H9 (cell line): ENCODE measurements around the gene RGS6. TPM values are rescaled to one million over a fixed set of nuclear protein-coding genes. Genes with fewer than 3 reads are reported as not detected.

Experiments used
- DNase-seq: peaks from one replicate; pipeline ENCODE4 v3.0.0-alpha.2; 2017
- H2AFZ ChIP-seq: one replicate; pipeline ENCODE4 v1.6.1; 2013; ENCODE audit warnings: mild to moderate bottlenecking, low read length, control low read depth, moderate library complexity
- H2AK5ac ChIP-seq: 2 replicates; pipeline ENCODE4 v1.6.1; 2013; ENCODE audit warnings: low read length, control low read depth, mixed read lengths; ENCODE audit not compliant: insufficient read length
- H2BK120ac ChIP-seq: one replicate; pipeline ENCODE4 v1.6.1; 2013; ENCODE audit warnings: low read depth, mild to moderate bottlenecking, low read length, control low read depth, inconsistent platforms; ENCODE audit not compliant: poor library complexity, severe bottlenecking
- H2BK12ac ChIP-seq: 2 replicates; pipeline ENCODE4 v1.6.1; 2013; ENCODE audit warnings: low read length, control low read depth, mixed read lengths, low read depth; ENCODE audit not compliant: insufficient read length
- H2BK15ac ChIP-seq: 2 replicates; pipeline ENCODE4 v1.6.1; 2013; ENCODE audit warnings: low read depth, low read length, control low read depth
- H2BK20ac ChIP-seq: one replicate; pipeline ENCODE4 v1.6.1; 2013; ENCODE audit warnings: low read depth, mild to moderate bottlenecking, low read length, control low read depth, inconsistent platforms; ENCODE audit not compliant: poor library complexity, severe bottlenecking
- H2BK5ac ChIP-seq: 2 replicates; pipeline ENCODE4 v1.6.1; 2013; ENCODE audit warnings: low read length, control low read depth, mixed read lengths; ENCODE audit not compliant: insufficient read length
- H3K14ac ChIP-seq: 2 replicates; pipeline ENCODE4 v1.6.1; 2013; ENCODE audit warnings: low read length, control low read depth; ENCODE audit not compliant: insufficient read depth
- H3K18ac ChIP-seq: 2 replicates; pipeline ENCODE4 v1.6.1; 2013; ENCODE audit warnings: low read depth, mild to moderate bottlenecking, mixed read lengths, low read length, control low read depth; ENCODE audit not compliant: insufficient read length
- H3K23ac ChIP-seq: 2 replicates; pipeline ENCODE4 v1.6.1; 2013; ENCODE audit warnings: low read length, control low read depth, mixed read lengths, low read depth; ENCODE audit not compliant: insufficient read length
- H3K23me2 ChIP-seq: 2 replicates; pipeline ENCODE4 v1.6.1; 2013; ENCODE audit warnings: low read depth, mild to moderate bottlenecking, mixed read lengths, low read length, control low read depth; ENCODE audit not compliant: insufficient read length, poor library complexity, severe bottlenecking
- H3K27ac ChIP-seq: 2 replicates; pipeline ENCODE4 v1.5.1; 2013; ENCODE audit warnings: low read length, control low read depth, mixed read lengths, low read depth; ENCODE audit not compliant: insufficient read length
- H3K27me3 ChIP-seq: 2 replicates; pipeline ENCODE4 v1.6.1; 2013; ENCODE audit warnings: low read length, control low read depth, inconsistent platforms; ENCODE audit not compliant: insufficient read depth
- H3K4ac ChIP-seq: 2 replicates; pipeline ENCODE4 v1.6.1; 2013; ENCODE audit warnings: low read depth, mild to moderate bottlenecking, control low read depth, inconsistent platforms, low read length, moderate library complexity
- H3K4me1 ChIP-seq: 2 replicates; pipeline ENCODE4 v1.6.1; 2013; ENCODE audit warnings: low read length, control low read depth, inconsistent platforms; ENCODE audit not compliant: insufficient read depth
- H3K4me2 ChIP-seq: 2 replicates; pipeline ENCODE4 v1.6.1; 2013; ENCODE audit warnings: low read length, control low read depth, mixed read lengths; ENCODE audit not compliant: insufficient read length, insufficient read depth
- H3K56ac ChIP-seq: 2 replicates; pipeline ENCODE4 v1.6.1; 2013; ENCODE audit warnings: low read depth, mild to moderate bottlenecking, mixed read lengths, low read length, control low read depth; ENCODE audit not compliant: insufficient read length
- H3K79me1 ChIP-seq: 2 replicates; pipeline ENCODE4 v1.6.1; 2013; ENCODE audit warnings: low read depth, mild to moderate bottlenecking, moderate library complexity, low read length, control low read depth, inconsistent platforms; ENCODE audit not compliant: insufficient read depth, poor library complexity, severe bottlenecking
- H3K79me2 ChIP-seq: 2 replicates; pipeline ENCODE4 v1.6.1; 2013; ENCODE audit warnings: low read length, control low read depth, inconsistent platforms; ENCODE audit not compliant: insufficient read depth
- H3K9ac ChIP-seq: 2 replicates; pipeline ENCODE4 v1.6.1; 2013; ENCODE audit warnings: low read length, control low read depth, mixed read lengths; ENCODE audit not compliant: insufficient read length; ENCODE audit errors: extremely low read depth
- H3K9me3 ChIP-seq: one replicate; pipeline ENCODE4 v1.6.1; 2013; ENCODE audit warnings: low read depth, low read length, inconsistent platforms; ENCODE audit not compliant: control insufficient read depth
- H3T11ph ChIP-seq: one replicate; pipeline ENCODE4 v1.6.1; 2013; ENCODE audit warnings: mild to moderate bottlenecking, low read length, control low read depth, inconsistent platforms
- H4K20me1 ChIP-seq: one replicate; pipeline ENCODE4 v1.6.1; 2013; ENCODE audit not compliant: control insufficient read depth, insufficient read length, insufficient read depth
- H4K5ac ChIP-seq: 2 replicates; pipeline ENCODE4 v1.6.1; 2013; ENCODE audit warnings: low read depth, mild to moderate bottlenecking, mixed read lengths, low read length, control low read depth; ENCODE audit not compliant: insufficient read length
- H4K8ac ChIP-seq: replicated peaks from 2 replicates; pipeline ENCODE4 v1.6.1; 2013; ENCODE audit warnings: low read length, control low read depth, mixed read lengths, low read depth; ENCODE audit not compliant: insufficient read length
- H4K91ac ChIP-seq: 2 replicates; pipeline ENCODE4 v1.6.1; 2013; ENCODE audit warnings: low read depth, mild to moderate bottlenecking, moderate library complexity, mixed read lengths, low read length, control low read depth; ENCODE audit not compliant: insufficient read length
- H3K27ac Mint-ChIP-seq, 3 experiments: 2 replicates in 2 of 3; 3 replicates in 1 of 3; pipeline ENCODE4 v1.8.0; 2020 to 2021; ENCODE audit warnings: mixed read lengths in 3 of 3, mild to moderate bottlenecking in 1 of 3, moderate library complexity in 1 of 3
- H3K27me3 Mint-ChIP-seq: 2 replicates; pipeline ENCODE4 v1.8.0; 2021; ENCODE audit warnings: low read depth, mild to moderate bottlenecking, moderate library complexity, mixed read lengths
- H3K36me3 Mint-ChIP-seq, 3 experiments: 2 replicates in 2 of 3; 3 replicates in 1 of 3; pipeline ENCODE4 v1.8.0; 2020 to 2021; ENCODE audit warnings: low read depth in 3 of 3, mixed read lengths in 3 of 3; ENCODE audit not compliant: insufficient read depth in 1 of 3
- H3K4me1 Mint-ChIP-seq, 2 experiments: 2 replicates each; pipeline ENCODE4 v1.8.0; 2020; ENCODE audit warnings: mixed read lengths in 2 of 2
- H3K4me3 Mint-ChIP-seq, 2 experiments: 2 replicates in 1 of 2; 3 replicates in 1 of 2; pipeline ENCODE4 v1.8.0; 2020 to 2021; ENCODE audit warnings: mild to moderate bottlenecking in 2 of 2, mixed read lengths in 2 of 2, moderate library complexity in 1 of 2
- H3K9me3 Mint-ChIP-seq, 2 experiments: 2 replicates in 1 of 2; 3 replicates in 1 of 2; pipeline ENCODE4 v1.8.0; 2020; ENCODE audit warnings: mild to moderate bottlenecking in 2 of 2, mixed read lengths in 2 of 2, moderate library complexity in 1 of 2
- CTCF ChIP-seq: fragments of 200-600 bp; sonication (generic); conservative IDR thresholded peaks from 3 replicates; pipeline ENCODE4 v1.8.0; 2021; ENCODE audit warnings: antibody characterized with exemption, mild to moderate bottlenecking
- WGBS: extraction: QIAGEN DNeasy Blood & Tissue Kit; methylation state at CpG from one replicate; pipeline ENCODE4 v1.1.7; 2013; ENCODE audit warnings: missing lambda C conversion rate, low lambda C conversion rate, mixed read lengths; ENCODE audit not compliant: insufficient read length; ENCODE audit errors: extremely low coverage; 5-methylcytosine and 5-hydroxymethylcytosine counted together
- total RNA-seq: library from RNA; stranded (reverse); gene quantifications from 2 replicates; pipeline ENCODE4 v1.2.1, GENCODE V29; 2021

Gene RGS6
- total RNA-seq, 1 experiment from 2014 or later, result 3.0 TPM

GRCh38 chr14:72535485-72535884 is 603.3 kb downstream of the RGS6 start:
- H3K9me3 ChIP-seq, result no peaks in the 10 kb centered on the region
- WGBS, result no CpG with 5 or more reads among the region's 1 CpG
- H3T11ph ChIP-seq, result no peak overlapping the region
- no peak overlapping the region for H3K27ac ChIP-seq
- H2BK15ac ChIP-seq, result no peak overlapping the region
- no peak overlapping the region for H2BK12ac ChIP-seq
- TF ChIP-seq CTCF, result no peak
- H3K4me3 Mint-ChIP-seq, result no peak overlapping the region
- no peak overlapping the region for H3K56ac ChIP-seq
- no peak overlapping the region for H4K91ac ChIP-seq
- no peak overlapping the region for H4K5ac ChIP-seq
- peaks cover 6 to 7% of the 10 kb centered on the region in 2 experiments; a peak in 3 of 4 replicates for H3K4me1 Mint-ChIP-seq
- H3K79me2 ChIP-seq, result no peaks in the 10 kb centered on the region
- no peaks in the 10 kb centered on the region for H4K20me1 ChIP-seq
- no peak overlapping the region for H2BK120ac ChIP-seq
- no peak overlapping the region for H2BK5ac ChIP-seq
- H3K27me3 ChIP-seq, result no peaks in the 10 kb centered on the region
- no peak overlapping the region for H3K4me2 ChIP-seq
- no peaks in the 10 kb centered on the region for H3K79me1 ChIP-seq
- no peak overlapping the region for H2AK5ac ChIP-seq
- no peak overlapping the region for H4K8ac ChIP-seq
- DNase-seq, result no peak
- H3K9ac ChIP-seq, result no peak overlapping the region
- H3K9me3 Mint-ChIP-seq, result peaks cover 10 to 28% of the 10 kb centered on the region in 2 experiments; a peak in 4 of 5 replicates
- H3K27ac Mint-ChIP-seq, result no peak overlapping the region
- no peaks in the 10 kb centered on the region for H3K27me3 Mint-ChIP-seq
- H3K4me1 ChIP-seq, result no peaks in the 10 kb centered on the region
- no peak overlapping the region for H2BK20ac ChIP-seq
- H3K23ac ChIP-seq, result no peak overlapping the region
- no peak overlapping the region for H3K18ac ChIP-seq
- H3K36me3 Mint-ChIP-seq, result peaks cover 0 to 12% (median 0%) of the 10 kb centered on the region in 3 experiments; a peak in 3 of 7 replicates
- H3K4ac ChIP-seq, result no peak overlapping the region
- no peaks in the 10 kb centered on the region for H3K23me2 ChIP-seq
- H2AFZ ChIP-seq, result no peak overlapping the region
- H3K14ac ChIP-seq, result no peak overlapping the region
